Measurements from ENCODE around the gene C1orf115.
"Not testable (repeated sequence)": the region's sequence is repeated elsewhere in the genome, so short reads cannot be mapped to it uniquely, and the experiment has no call there.

C1orf115 gene

DNA sequence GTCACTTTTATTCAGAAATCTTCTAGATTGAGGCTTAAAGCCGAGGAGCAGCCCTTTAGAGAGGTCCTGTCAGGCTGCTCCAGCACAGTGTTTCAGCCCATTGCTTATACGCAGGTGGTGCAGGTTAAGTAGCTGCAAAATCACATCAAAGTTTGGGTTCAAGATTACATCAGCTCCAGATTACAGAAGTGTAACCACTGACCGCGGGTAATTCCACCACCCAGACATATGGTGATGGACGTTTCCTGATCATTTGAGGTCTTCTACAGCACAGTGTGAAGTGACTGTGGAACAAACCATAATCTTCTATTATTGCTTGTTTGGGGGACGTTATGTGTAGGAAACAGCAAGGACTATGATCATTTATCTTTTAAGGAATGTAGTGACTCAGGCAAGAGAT is 11.8 kb downstream of the C1orf115 start:
- H3K27ac Mint-ChIP-seq = no peak overlapping the region
- no peak overlapping the region for H3K4me3 Mint-ChIP-seq
- H3K27me3 Mint-ChIP-seq (ENCODE audit: low read depth) = peaks cover 8% of the 10 kb centered on the region

DNA sequence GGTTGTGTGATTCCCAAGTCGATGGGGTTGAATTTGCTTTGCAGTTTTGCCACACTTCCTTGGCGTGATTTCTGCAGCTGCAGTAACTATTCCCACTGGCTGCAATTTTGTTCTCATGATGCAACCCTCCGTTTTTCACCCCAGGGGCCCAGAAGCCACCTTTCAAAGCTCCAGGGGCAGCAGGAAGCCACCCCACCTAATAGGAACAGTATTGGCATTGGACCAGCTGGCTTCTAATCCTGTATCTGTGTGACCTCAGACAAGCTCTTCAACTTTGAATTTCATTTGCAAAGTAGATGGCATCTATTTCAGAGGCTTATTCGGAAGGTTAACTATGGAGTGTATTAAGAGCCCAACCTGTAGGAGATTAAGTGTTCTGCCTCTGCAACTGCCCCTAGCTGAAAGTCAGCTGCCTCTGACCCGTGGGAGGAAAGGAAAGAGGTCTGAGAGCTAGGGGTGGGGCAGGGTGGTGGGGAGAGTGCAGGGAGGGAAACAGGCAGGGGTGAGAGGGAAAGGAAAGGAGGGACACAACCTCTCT is 12.6 kb downstream of the C1orf115 start:
- Mint-ChIP-seq H3K27me3 (ENCODE audit: low read depth) (peaks cover 8% of the 10 kb centered on the region), H3K36me3 (ENCODE audit: low read depth) (no peaks in the 10 kb centered on the region), H3K4me1 (ENCODE audit: low read depth) (no peaks in the 10 kb centered on the region), H3K9me3 (no peaks in the 10 kb centered on the region), H3K4me3 (no peak overlapping the region), H3K27ac (no peak overlapping the region)

More for the DNA sequence above, 11.8 kb downstream of the C1orf115 start:
- Mint-ChIP-seq H3K4me1 (ENCODE audit: low read depth) (no peaks in the 10 kb centered on the region), H3K9me3 (no peaks in the 10 kb centered on the region), H3K36me3 (ENCODE audit: low read depth) (no peaks in the 10 kb centered on the region)

DNA sequence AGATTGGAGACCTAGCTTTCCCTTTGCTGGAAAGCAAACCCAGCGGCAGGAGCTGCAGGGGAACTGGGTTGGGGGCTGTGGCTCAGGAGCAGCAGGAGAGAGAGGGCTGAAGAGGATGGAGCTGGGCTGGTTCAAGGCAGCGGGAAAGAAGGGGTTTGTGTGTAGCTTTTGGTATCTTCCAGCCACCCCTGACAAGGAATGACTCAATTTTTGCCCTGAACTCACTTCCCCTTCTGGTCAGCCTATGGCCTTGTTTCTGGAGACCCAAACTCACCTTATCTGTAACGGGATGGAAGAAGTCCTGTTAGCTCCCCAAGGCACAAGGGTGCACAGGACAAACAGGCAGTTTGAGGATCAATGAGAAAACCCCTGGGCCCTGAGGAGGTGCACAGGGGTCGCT is 13.1 kb downstream of the C1orf115 start:
- Mint-ChIP-seq H3K4me3 (no peak overlapping the region), H3K36me3 (ENCODE audit: low read depth) (no peaks in the 10 kb centered on the region), H3K4me1 (ENCODE audit: low read depth) (no peaks in the 10 kb centered on the region), H3K9me3 (no peaks in the 10 kb centered on the region), H3K27me3 (ENCODE audit: low read depth) (peaks cover 5% of the 10 kb centered on the region), H3K27ac (no peak overlapping the region)

DNA sequence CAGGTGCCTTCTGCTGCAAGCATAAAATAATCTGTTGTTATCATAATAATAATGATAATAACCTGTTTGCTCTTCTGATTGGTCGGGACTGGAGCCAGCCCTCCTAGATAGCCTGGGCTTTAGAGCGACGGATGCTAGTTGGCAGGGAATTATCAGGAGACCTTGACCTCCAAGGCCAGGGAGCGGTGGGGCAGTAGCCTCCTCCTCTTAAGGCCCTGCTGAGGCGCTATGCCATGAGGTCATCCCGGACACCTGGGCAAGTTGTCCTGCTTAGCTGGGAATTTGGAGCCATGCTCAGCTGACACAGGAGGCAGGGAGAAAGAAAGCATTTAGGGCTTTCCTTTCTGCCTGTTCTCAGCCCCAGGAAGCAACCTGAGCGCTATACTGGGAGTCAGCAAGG is 15.6 kb downstream of the C1orf115 start:
- Mint-ChIP-seq H3K27me3 (ENCODE audit: low read depth) (peaks cover 5% of the 10 kb centered on the region), H3K36me3 (ENCODE audit: low read depth) (no peaks in the 10 kb centered on the region), H3K9me3 (no peaks in the 10 kb centered on the region), H3K4me1 (ENCODE audit: low read depth) (no peaks in the 10 kb centered on the region), H3K4me3 (no peak overlapping the region), H3K27ac (no peak overlapping the region)

DNA sequence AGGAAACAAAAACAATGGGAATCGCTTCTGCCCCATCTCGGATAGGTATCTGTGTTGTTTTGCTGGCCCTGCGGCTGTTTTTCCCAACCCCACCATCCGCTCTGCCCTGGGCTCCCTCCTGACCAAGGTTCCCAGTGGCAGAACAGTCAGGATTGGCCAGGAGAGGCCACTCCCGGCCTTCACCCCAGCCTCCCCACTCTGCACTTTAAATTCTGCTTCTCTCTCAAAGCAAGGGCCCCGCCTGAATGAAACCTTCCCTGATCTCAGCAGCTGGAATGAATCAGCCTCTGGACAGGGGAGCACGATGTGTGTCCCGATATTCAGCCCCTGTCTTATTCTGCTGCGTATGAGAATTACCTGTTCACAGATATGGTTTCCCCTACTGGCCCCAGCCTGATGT is 16.3 kb downstream of the C1orf115 start:
- Mint-ChIP-seq H3K36me3 (ENCODE audit: low read depth) (no peaks in the 10 kb centered on the region), H3K9me3 (no peaks in the 10 kb centered on the region), H3K4me3 (no peak overlapping the region), H3K4me1 (ENCODE audit: low read depth) (no peaks in the 10 kb centered on the region), H3K27ac (no peak overlapping the region), H3K27me3 (ENCODE audit: low read depth) (peaks cover 5% of the 10 kb centered on the region)

DNA sequence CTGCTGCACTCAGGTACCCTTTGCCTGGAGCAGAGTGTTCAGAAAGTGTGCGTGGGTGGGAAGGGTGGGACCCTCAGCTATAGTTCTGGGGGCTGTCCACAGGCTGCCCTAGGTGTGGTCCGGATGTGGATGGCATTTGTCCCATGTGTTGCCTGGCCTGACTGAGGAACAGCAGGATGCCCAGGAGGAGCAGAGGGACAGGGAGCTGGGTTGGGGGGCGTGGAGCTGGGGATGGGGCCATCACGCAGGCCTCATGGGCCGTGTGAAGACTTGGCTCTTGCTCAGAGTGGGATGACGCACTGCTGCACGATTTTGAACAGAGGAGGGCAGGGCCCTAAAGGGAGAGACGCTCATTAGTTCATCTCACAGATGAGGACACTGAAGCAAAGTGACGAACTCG is 17.0 kb downstream of the C1orf115 start:
- no peaks in the 10 kb centered on the region for H3K4me1 Mint-ChIP-seq (ENCODE audit: low read depth)
- no peaks in the 10 kb centered on the region for H3K9me3 Mint-ChIP-seq
- no peak overlapping the region for H3K4me3 Mint-ChIP-seq
- peaks cover 3% of the 10 kb centered on the region for H3K27me3 Mint-ChIP-seq (ENCODE audit: low read depth)
- no peak overlapping the region for H3K27ac Mint-ChIP-seq
- no peaks in the 10 kb centered on the region for H3K36me3 Mint-ChIP-seq (ENCODE audit: low read depth)

DNA sequence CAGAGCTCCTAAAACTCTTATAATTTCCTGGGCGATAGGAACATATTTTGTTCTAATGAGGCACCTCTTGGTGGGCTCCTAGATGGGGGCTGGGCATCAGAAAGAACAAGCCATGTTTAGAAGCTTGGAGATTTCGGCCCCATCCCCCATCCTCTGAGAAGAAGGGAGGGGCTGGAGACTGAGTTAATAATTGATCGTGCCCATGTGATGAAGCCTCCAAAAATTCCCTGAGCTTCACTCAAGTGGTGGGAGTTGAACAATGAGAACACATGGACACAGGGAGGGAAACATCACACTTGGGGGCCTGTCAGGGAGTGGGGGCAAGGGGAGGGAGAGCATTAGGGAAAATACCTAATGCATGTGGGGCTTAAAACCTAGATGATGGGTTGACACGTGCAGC is 18.1 kb downstream of the C1orf115 start:
- H3K36me3 Mint-ChIP-seq (ENCODE audit: low read depth) = no peaks in the 10 kb centered on the region
- no peak overlapping the region for H3K27ac Mint-ChIP-seq

DNA sequence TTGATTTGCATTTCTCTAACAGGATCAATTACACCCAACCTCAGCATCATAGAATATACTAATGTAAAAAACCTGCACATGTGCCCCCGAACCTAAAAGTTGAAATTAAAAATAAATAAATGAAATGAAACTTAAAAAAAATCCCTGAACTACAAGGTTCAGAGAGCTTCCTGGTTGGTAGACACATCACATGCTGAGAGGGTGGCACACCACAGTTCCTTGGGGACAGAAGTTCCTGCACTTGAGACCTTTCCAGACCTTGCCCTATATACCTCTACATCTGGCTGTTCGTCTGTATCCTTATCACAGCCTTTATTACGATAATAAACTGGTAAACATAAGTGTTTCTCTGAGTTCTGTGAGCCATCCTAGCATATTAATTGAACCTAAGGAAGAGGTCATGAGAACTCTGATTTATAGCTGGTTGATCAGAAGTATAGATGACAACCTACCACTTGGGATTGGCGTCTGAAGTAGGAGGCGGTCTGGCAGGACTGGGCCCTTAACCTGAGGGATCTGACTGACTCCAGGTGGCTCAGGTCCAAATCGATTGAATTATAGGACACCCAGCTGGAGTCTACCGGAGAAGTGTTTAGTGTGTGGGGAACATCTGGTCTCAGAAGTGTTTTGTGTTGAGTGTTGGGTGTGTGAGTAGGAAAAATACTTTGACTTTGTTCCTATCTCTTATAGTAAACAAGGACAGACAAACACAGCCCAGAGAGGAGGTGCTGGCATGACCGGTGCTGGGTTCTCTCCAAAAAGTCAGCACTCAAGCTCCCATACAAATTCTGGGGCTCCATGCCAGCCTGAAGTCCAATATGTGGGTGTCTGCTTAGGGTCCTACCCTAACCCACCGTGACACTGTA is 19.0 kb downstream of the C1orf115 start:
- H3K27me3 Mint-ChIP-seq (ENCODE audit: low read depth) = no peaks in the 10 kb centered on the region

More for the DNA sequence above, 18.1 kb downstream of the C1orf115 start:
- no peaks in the 10 kb centered on the region for H3K4me1 Mint-ChIP-seq (ENCODE audit: low read depth)
- H3K4me3 Mint-ChIP-seq = no peak overlapping the region
- no peaks in the 10 kb centered on the region for H3K9me3 Mint-ChIP-seq
- no peaks in the 10 kb centered on the region for H3K27me3 Mint-ChIP-seq (ENCODE audit: low read depth)

DNA sequence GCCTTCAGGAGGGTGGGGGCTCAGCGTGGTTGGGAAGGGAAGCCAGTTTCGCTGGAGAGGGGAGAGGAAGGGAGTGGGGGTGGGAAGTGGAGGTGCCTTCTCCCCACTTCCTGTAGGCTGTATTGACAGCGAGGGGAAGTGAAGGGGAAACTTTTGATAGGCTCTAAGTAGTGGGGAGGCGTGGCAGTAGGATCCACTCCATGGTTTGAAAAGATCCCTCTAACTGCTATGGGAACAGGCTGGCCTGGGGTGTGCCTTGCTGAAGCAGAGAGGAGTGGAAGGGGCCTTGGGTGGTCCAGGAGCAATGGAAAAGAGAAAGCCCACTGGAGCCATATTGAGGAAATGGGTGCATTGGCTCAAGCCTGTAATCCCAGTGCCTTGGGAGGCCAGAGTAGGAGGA is 20.2 kb downstream of the C1orf115 start:
- no peaks in the 10 kb centered on the region for H3K27me3 Mint-ChIP-seq (ENCODE audit: low read depth)
- no peaks in the 10 kb centered on the region for H3K9me3 Mint-ChIP-seq
- H3K4me1 Mint-ChIP-seq (ENCODE audit: low read depth) = no peaks in the 10 kb centered on the region
- H3K27ac Mint-ChIP-seq = no peak overlapping the region
- no peak overlapping the region for H3K4me3 Mint-ChIP-seq
- no peaks in the 10 kb centered on the region for H3K36me3 Mint-ChIP-seq (ENCODE audit: low read depth)

More for the DNA sequence above, 19.0 kb downstream of the C1orf115 start:
- H3K36me3 Mint-ChIP-seq (ENCODE audit: low read depth) = no peaks in the 10 kb centered on the region
- no peaks in the 10 kb centered on the region for H3K9me3 Mint-ChIP-seq
- no peak overlapping the region for H3K4me3 Mint-ChIP-seq
- no peak overlapping the region for H3K27ac Mint-ChIP-seq
- no peaks in the 10 kb centered on the region for H3K4me1 Mint-ChIP-seq (ENCODE audit: low read depth)

DNA sequence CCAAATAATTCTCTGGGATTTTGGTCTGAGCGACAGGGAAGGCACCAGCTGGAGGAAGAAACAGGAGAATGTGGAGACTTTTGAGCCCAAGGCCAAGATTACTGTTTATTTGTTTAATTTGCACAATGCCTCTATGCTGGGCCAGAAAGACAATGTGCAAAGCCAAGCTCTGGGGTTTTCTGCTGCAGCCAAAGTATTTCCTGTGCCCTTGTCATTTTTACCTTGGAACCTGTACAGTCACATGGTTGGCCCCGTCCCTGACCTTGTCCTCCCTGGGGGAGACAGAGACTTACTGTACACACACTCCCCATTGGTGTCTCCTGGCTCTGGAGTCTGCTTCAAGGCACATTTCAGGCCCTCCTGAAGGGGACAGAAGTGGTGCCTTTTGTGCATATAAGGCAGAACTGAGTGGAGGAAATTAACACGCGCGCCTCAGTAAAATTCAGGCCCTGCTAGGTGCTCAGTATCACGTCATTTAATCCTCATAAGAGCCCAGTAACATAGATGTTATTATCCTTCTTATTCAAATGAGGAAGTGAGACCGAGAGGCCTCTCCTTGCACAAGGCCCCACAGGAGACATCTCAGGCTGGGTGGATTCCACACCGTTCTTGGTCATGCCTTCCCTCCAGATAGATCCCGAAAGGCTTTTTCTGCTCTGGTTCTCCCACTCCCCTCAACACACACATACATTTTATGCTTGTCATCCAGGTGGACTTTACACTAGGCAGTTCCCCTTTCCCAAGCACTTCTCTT is 21.1 kb downstream of the C1orf115 start:
- no peak overlapping the region for H3K27ac Mint-ChIP-seq
- H3K4me1 Mint-ChIP-seq (ENCODE audit: low read depth) = no peaks in the 10 kb centered on the region
- no peaks in the 10 kb centered on the region for H3K9me3 Mint-ChIP-seq
- no peaks in the 10 kb centered on the region for H3K36me3 Mint-ChIP-seq (ENCODE audit: low read depth)
- H3K4me3 Mint-ChIP-seq = no peak overlapping the region
- H3K27me3 Mint-ChIP-seq (ENCODE audit: low read depth) = no peaks in the 10 kb centered on the region

DNA sequence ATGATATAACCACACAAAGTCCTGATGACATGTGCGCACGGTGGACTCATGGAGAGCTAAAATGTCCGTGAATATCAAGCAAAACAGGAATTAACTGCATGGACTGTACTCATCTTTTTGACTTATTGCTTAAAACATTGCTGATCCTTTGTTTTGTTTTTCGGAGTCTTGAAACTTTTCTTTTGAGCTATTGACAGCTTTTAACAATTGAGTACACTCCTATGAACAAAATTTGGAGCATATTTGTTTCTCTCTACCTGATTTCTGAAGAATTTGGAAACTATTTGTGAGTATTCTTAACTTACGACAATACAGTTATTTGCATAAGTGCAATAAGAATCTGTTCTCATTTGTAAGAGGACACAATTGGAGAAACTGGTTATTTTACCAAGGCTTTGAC is 25.8 kb downstream of the C1orf115 start:
- H3K36me3 Mint-ChIP-seq (ENCODE audit: low read depth); H3K4me1 Mint-ChIP-seq (ENCODE audit: low read depth); H3K4me3 Mint-ChIP-seq; H3K27me3 Mint-ChIP-seq (ENCODE audit: low read depth); H3K27ac Mint-ChIP-seq; H3K9me3 Mint-ChIP-seq: not testable (repeated sequence)

DNA sequence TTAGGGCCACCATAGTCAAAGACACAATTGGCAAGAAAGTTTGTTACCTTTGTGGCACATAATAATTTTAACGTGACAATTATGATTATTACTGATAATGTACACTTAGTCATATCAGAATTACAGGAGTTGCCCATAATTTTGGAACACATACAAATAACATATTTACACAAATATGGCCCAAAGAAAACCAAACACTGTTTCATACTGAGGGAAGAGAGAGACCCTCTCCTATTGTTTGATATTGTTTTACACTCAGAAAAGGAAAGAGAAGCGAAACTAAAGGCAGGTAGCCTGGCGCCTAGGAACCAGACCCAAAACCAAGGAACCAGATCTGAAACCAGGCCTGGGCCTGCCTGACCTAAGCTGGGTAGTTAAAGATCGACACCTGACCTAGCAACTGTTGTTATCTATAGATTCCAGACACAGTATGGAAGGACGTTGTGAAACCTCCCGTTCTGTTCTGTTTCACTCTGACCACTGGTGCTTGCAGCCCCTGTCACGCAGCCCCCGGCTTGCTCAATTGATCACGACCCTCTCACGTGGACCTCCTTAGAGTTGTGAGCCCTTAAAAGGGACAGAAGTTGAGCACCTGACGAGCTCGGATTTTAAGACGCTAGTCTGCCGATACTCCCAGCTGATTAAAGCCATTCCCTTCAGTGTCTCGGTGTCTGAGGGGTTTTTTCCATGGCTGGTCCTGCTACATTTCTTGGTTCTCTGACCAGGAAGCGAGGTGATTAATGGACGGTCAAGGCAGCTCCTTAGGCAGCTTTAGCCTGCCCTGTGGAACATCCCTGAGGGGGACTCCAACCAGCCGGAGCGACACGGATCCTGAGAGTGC is 27.9 kb downstream of the C1orf115 start:
- no peak overlapping the region for H3K27ac Mint-ChIP-seq
- peaks cover 9% of the 10 kb centered on the region for H3K27me3 Mint-ChIP-seq (ENCODE audit: low read depth)
- no peak overlapping the region for H3K4me3 Mint-ChIP-seq
- H3K9me3 Mint-ChIP-seq = no peaks in the 10 kb centered on the region
- no peaks in the 10 kb centered on the region for H3K36me3 Mint-ChIP-seq (ENCODE audit: low read depth)
- H3K4me1 Mint-ChIP-seq (ENCODE audit: low read depth) = no peaks in the 10 kb centered on the region

DNA sequence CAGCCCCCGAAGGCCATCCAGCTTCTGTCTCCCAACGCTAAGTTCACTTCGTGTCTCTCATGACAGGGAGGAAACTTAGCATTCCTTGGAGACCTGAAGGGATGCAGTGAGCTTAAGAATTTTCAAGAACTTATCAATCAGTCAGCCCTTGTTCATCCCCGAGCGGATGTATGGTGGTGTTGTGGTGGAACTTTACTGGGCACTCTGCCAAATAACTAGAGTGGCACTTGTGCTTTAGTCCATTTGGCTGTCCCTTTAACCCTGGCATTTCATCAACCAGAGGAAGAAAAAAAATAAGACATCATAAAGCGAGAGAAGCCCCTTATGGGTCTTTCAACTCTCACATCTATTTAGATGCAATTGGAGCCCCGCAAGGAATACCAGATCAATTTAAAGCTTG is 31.1 kb downstream of the C1orf115 start:
- not testable (repeated sequence) for H3K9me3 Mint-ChIP-seq; H3K27me3 Mint-ChIP-seq (ENCODE audit: low read depth); H3K4me3 Mint-ChIP-seq; H3K4me1 Mint-ChIP-seq (ENCODE audit: low read depth); H3K27ac Mint-ChIP-seq; H3K36me3 Mint-ChIP-seq (ENCODE audit: low read depth)

DNA sequence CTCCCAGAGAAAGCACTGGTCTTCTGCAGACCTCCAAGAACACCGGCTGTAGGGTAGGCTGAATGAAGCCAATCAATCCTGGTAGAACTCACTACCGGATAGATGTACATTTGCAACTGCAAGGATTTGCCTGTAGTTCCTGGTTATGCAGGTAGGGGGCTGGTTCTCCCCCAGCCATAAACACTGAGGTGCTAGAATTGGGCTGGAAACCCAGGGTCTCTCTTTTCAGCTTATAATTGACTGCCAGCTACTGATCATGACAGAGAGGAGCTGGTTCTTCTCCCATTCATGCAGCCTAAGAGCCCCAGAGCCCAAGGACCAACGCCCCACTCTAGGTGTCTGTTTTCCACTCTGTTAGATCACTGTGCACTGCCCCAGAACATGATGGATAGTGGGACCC is 36.5 kb downstream of the C1orf115 start:
- Mint-ChIP-seq H3K4me3 (no peak overlapping the region), H3K4me1 (ENCODE audit: low read depth) (no peaks in the 10 kb centered on the region), H3K27ac (no peak overlapping the region), H3K9me3 (no peaks in the 10 kb centered on the region), H3K36me3 (ENCODE audit: low read depth) (no peaks in the 10 kb centered on the region), H3K27me3 (ENCODE audit: low read depth) (peaks cover 9% of the 10 kb centered on the region)

Measured in T-helper 1 cell treated with Interleukin-12 subunit alpha and Interleukin-12 subunit beta and Interleukin-4 antibody, amounts not matched to agents 30 μg/mL and 1 μg/mL, for 36 hours (primary cell).